AG04449 (cell line): ENCODE results near the gene BABAM2.

ENCODE experiments used
- CTCF ChIA-PET: fragments of 350-600 bp; formaldehyde crosslinking; extraction: SDS; loops from one replicate; lab custom pipeline; 2021; ENCODE audit warnings: antibody characterized with exemption; lab: Yijun Ruan, JAX
- POLR2A ChIA-PET: fragments of 400-600, 350-600 bp; formaldehyde crosslinking; extraction: SDS; loops from one replicate; lab custom pipeline; 2020; ENCODE audit warnings: antibody characterized with exemption, inconsistent platforms; lab: Yijun Ruan, JAX
- DNase-seq: peaks from one replicate; pipeline ENCODE4 v3.0.0-alpha.2; 2010; ENCODE audit warnings: low read depth, low spot score
- H3K4me3 ChIP-seq: 2 replicates; pipeline ENCODE4 v1.5.1; 2011; ENCODE audit warnings: low read depth, mild to moderate bottlenecking, control low read depth, low read length
- CTCF ChIP-seq: IDR thresholded peaks from one replicate; pipeline ENCODE4 v1.5.1; 2011; ENCODE audit warnings: mild to moderate bottlenecking, moderate library complexity, low read length, control low read depth, inconsistent platforms; ENCODE audit not compliant: insufficient read depth; ENCODE audit errors: missing control alignments

Gene BABAM2

DNA sequence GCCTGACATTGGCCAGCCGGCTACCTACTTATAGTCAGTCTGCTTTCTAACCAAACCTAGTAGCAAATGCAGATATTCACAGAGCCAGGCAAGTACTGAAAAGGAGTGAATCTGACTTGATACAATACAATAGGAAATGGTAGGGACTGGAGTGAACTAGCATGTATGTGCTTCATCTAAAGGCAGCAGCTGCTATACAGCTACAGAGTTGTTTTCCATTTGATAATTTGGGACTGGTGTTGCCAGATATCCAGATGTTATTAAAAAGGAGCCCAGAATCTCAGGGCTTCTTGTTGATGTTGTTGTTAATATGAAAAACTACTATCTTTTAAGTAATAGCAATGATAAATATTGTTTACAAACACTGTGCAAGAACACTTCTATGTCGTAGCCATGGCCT lies 159.4 kb downstream of the BABAM2 start:
- no peak overlapping the region for H3K4me3 ChIP-seq
- CTCF ChIA-PET: no interaction called here
- TF ChIP-seq CTCF: no peak
- POLR2A ChIA-PET: no interaction called here
- no peak for DNase-seq

DNA sequence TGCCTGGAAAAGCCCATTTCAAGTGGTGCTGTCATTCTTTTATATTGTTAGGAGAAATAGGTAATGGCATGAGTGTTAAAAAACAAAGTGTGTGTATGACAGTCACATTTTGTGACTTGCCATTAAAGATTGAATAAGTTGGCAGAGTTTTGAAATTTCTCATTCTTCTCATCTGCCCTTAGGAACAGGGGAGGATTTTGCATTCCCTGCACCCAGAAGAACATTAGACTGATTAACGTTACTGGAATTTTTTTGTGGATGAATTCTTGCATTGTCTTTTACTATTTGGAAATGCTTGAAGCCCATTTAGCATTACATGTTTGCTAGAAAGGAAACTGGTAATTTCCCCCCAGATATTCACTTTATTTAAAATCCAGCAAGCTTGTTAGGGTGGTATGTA lies 162.2 kb downstream of the BABAM2 start:
- H3K4me3 ChIP-seq: no peak overlapping the region
- TF ChIP-seq CTCF: no peak
- ChIA-PET CTCF (no interaction called here), POLR2A (no interaction called here)
- no peak for DNase-seq

- H3K4me3 ChIP-seq: no peak overlapping the region
- ChIA-PET CTCF (no interaction called here), POLR2A (no interaction called here)
- DNase-seq: no peak
- no peak for TF ChIP-seq CTCF
Measured at GRCh38 chr2:28053597-28053996, 163.1 kb downstream of the BABAM2 start.

DNA sequence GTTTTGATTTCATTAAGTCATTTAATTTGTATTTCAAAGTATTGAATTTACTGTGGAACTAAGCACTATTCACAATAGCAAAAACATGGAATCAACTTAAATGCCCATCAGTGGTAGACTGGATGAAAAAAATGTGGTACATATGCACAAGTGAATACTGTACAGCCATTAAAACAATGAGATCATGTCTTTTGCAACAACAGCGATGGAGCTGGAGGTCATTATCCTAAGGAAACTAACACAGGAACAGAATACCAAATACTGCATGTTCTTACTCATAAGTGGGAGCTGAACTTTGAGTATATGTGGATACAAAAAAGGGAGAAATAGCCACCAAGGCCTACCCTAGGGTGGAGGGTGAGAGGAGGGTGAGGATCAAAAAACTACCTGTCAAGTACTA lies 164.4 kb downstream of the BABAM2 start:
- H3K4me3 ChIP-seq: no peak overlapping the region
- ChIA-PET CTCF (interaction anchor here (0.6 kb wide), 1 partner anchor 269 kb away, joined by 3 read pairs; no protein-coding TSS in a partner anchor), POLR2A (no interaction called here)
- DNase-seq: no peak
- TF ChIP-seq CTCF: no peak

DNA sequence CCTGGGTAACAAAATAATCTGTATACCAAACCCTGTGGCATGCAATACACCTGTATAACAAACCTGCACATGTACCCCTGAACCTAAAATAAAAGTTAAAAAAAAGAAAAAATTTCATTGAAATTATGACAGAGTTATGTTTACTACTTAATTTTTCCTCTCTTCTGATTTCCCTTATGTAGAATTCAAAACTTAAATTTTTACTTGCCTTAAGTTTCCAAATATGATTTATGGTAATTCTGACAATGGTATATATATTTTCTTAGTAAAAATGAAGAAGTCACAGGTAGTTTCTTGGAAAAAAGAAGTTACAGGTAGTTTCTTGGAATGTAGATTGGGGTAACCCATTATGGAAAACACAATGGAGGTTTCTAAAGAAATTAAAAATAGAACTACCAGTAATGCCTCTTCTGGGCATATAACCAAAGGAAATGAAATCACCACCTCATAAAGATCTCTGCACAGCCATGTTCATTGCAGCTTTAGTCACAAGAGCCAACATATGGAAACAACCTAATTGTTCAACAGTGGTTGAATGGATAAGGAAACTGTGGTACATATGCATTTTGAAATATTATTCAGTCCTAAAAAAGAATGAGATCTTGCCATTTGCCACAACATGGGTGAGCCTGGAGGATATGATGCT lies 164.9 kb downstream of the BABAM2 start:
- POLR2A ChIA-PET: no interaction called here
- no peak for TF ChIP-seq CTCF
- no peak for DNase-seq
- CTCF ChIA-PET: no interaction called here
- no peak overlapping the region for H3K4me3 ChIP-seq

GRCh38 chr2:28058791-28059190 lies 168.3 kb downstream of the BABAM2 start:
- no peak for TF ChIP-seq CTCF
- no peak overlapping the region for H3K4me3 ChIP-seq
- no peak for DNase-seq
- ChIA-PET POLR2A (no interaction called here), CTCF (no interaction called here)
